Left lobe of liver (tissue), 2 donors: ENCODE data around the gene CRKL. TPM values are rescaled to one million over a fixed set of nuclear protein-coding genes. Genes with fewer than 3 reads are reported as not detected.
"Not testable (repeated sequence)": the region's sequence is repeated elsewhere in the genome, so short reads cannot be mapped to it uniquely, and the experiment has no call there.

Source experiments
- ATAC-seq: fragments of 200-7000 bp; cut with Tn5 transposase; one replicate; pipeline ENCODE4 v1.9.1; 2020; ENCODE audit warnings: mild to moderate bottlenecking, moderate library complexity
- DNase-seq: peaks from one replicate; pipeline ENCODE4 v3.0.0-alpha.2; 2020; ENCODE audit warnings: low spot score
- total RNA-seq: library from RNA; stranded (reverse); gene quantifications from one replicate; pipeline ENCODE4 v1.2.1, GENCODE V29; 2021
- donor health status: DM: no; HTN: no; CAD: no; lungs with moderate emphysema.
- donor health status: DM: no; HTN: yes; CAD: no.

Gene CRKL
- total RNA-seq, 1 donor from 2014 or later, result 41.4 TPM

- ATAC-seq, DNase-seq: not testable (repeated sequence)
These were observed 13.2 kb downstream of the CRKL start for GRCh38 chr22:20930435-20930834.

GRCh38 chr22:20931126-20931654, 14.0 kb downstream of the CRKL start:
- ATAC-seq (no peak), DNase-seq (no peak)

GRCh38 chr22:20933910-20934309, 16.7 kb downstream of the CRKL start:
- ATAC-seq, result no peak
- no peak for DNase-seq

- not testable (repeated sequence) for ATAC-seq, DNase-seq
These were observed 17.8 kb downstream of the CRKL start for GRCh38 chr22:20935049-20935448.

- not testable (repeated sequence) for DNase-seq, ATAC-seq
These were observed 18.8 kb downstream of the CRKL start for GRCh38 chr22:20935780-20936539.

GRCh38 chr22:20937031-20937793, 20.0 kb downstream of the CRKL start:
- peak; percentile 81 for DNase-seq
- ATAC-seq, result peak; percentile 85

GRCh38 chr22:20937794-20938671, 20.8 kb downstream of the CRKL start:
- DNase-seq (peak; percentile 66), ATAC-seq (peak; percentile 76)

- ATAC-seq, DNase-seq: not testable (repeated sequence)
These were observed 22.4 kb downstream of the CRKL start for GRCh38 chr22:20939457-20940185.

GRCh38 chr22:20940186-20940651, 23.0 kb downstream of the CRKL start:
- ATAC-seq (no peak), DNase-seq (no peak)

GRCh38 chr22:20940904-20941385, 23.7 kb downstream of the CRKL start:
- DNase-seq (no peak), ATAC-seq (no peak)

- DNase-seq, result not testable (repeated sequence)
These were observed 25.1 kb downstream of the CRKL start for GRCh38 chr22:20942203-20942902.

GRCh38 chr22:20943104-20943933, 26.1 kb downstream of the CRKL start:
- ATAC-seq, result no peak
- DNase-seq, result no peak

More at GRCh38 chr22:20942203-20942902, 25.1 kb downstream of the CRKL start:
- ATAC-seq, result not testable (repeated sequence)

GRCh38 chr22:20944042-20944441, 26.8 kb downstream of the CRKL start:
- DNase-seq, result no peak
- no peak for ATAC-seq

GRCh38 chr22:20945578-20945934, 28.3 kb downstream of the CRKL start:
- DNase-seq (no peak), ATAC-seq (no peak)

GRCh38 chr22:20946080-20946986, 29.1 kb downstream of the CRKL start:
- no peak for ATAC-seq
- no peak for DNase-seq

- ATAC-seq, result no peak
- no peak for DNase-seq
These were observed 29.8 kb downstream of the CRKL start for GRCh38 chr22:20946991-20947390.

- DNase-seq (no peak), ATAC-seq (peak; percentile 48)
These were observed 31.2 kb downstream of the CRKL start for GRCh38 chr22:20948450-20948849.
